GM23248 (cell line): Measurements from ENCODE around the gene TSEN34. TPM values are rescaled to one million over a fixed set of nuclear protein-coding genes. Genes with fewer than 3 reads are reported as not detected.
A peak's percentile ranks its signal among the peaks of the same experiment; 100 is the strongest.

Experiments
- DNase-seq: peaks from one replicate; pipeline ENCODE4 v3.0.0-alpha.2; 2015
- H2AFZ ChIP-seq: fragments of 200-600 bp; sonication (generic); 2 replicates; pipeline ENCODE4 v1.6.1; 2016; ENCODE audit warnings: antibody characterized with exemption
- H3F3A ChIP-seq: fragments of 200-600 bp; sonication (generic); 2 replicates; pipeline ENCODE4 v1.6.1; 2016; ENCODE audit warnings: mild to moderate bottlenecking, antibody characterized with exemption, mixed run types; ENCODE audit not compliant: insufficient read depth
- H3K27ac ChIP-seq: fragments of 200-600 bp; sonication (generic); 2 replicates; pipeline ENCODE4 v1.5.1; 2016; ENCODE audit warnings: mild to moderate bottlenecking
- H3K27me3 ChIP-seq: fragments of 200-600 bp; sonication (generic); replicated peaks from 2 replicates; pipeline ENCODE4 v1.6.1; 2016; ENCODE audit warnings: mild to moderate bottlenecking; ENCODE audit not compliant: insufficient read depth
- H3K36me3 ChIP-seq: fragments of 200-600 bp; sonication (generic); 2 replicates; pipeline ENCODE4 v1.6.1; 2016; ENCODE audit warnings: low read depth, mild to moderate bottlenecking
- H3K4me1 ChIP-seq: fragments of 200-600 bp; sonication (generic); 2 replicates; pipeline ENCODE4 v1.6.1; 2016; ENCODE audit warnings: mild to moderate bottlenecking; ENCODE audit not compliant: insufficient read depth
- H3K4me2 ChIP-seq: fragments of 200-600 bp; sonication (generic); one replicate; pipeline ENCODE4 v1.6.1; 2016; ENCODE audit warnings: mild to moderate bottlenecking; ENCODE audit not compliant: unreplicated experiment
- H3K4me3 ChIP-seq: fragments of 200-600 bp; sonication (generic); 2 replicates; pipeline ENCODE4 v1.5.1; 2016; ENCODE audit warnings: mild to moderate bottlenecking
- H3K79me2 ChIP-seq: fragments of 200-600 bp; sonication (generic); 2 replicates; pipeline ENCODE4 v1.6.1; 2016; ENCODE audit warnings: mild to moderate bottlenecking; ENCODE audit not compliant: insufficient read depth
- H3K9ac ChIP-seq: fragments of 200-600 bp; sonication (generic); 2 replicates; pipeline ENCODE4 v1.6.1; 2016; ENCODE audit warnings: mild to moderate bottlenecking
- H3K9me2 ChIP-seq: fragments of 200-600 bp; sonication (generic); 2 replicates; pipeline ENCODE4 v1.6.1; 2016; ENCODE audit warnings: mixed run types, mild to moderate bottlenecking, moderate library complexity; ENCODE audit not compliant: insufficient read depth
- H3K9me3 ChIP-seq: fragments of 200-600 bp; sonication (generic); one replicate; pipeline ENCODE4 v1.6.1; 2017; ENCODE audit warnings: low read depth
- H4K20me1 ChIP-seq: fragments of 200-600 bp; sonication (generic); 2 replicates; pipeline ENCODE4 v1.6.0; 2016; ENCODE audit not compliant: insufficient read depth
- EZH2 ChIP-seq: fragments of 200-600 bp; sonication (generic); IDR thresholded peaks from 2 replicates; pipeline ENCODE4 v1.6.1; 2018; ENCODE audit warnings: antibody characterized with exemption, mild to moderate bottlenecking; ENCODE audit not compliant: insufficient read depth, poor library complexity, severe bottlenecking
- EZH2phosphoT487 ChIP-seq: fragments of 200-600 bp; sonication (generic); IDR thresholded peaks from 2 replicates; pipeline ENCODE4 v1.6.1; 2018; ENCODE audit warnings: antibody characterized with exemption, moderate library complexity, mild to moderate bottlenecking, low read depth; ENCODE audit not compliant: insufficient read depth
- WGBS, 2 experiments: methylation state at CpG; one replicate each; pipeline ENCODE4 v1.1.6; 2015 to 2017; ENCODE audit warnings: low lambda C conversion rate in 2 of 2, low coverage in 1 of 2; ENCODE audit errors: missing lambda C conversion rate in 2 of 2; 5-methylcytosine and 5-hydroxymethylcytosine counted together
- in situ Hi-C: fragments of 300-500 bp; cut with MboI; formaldehyde crosslinking; loops from 2 replicates; pipeline ENCODE4 v1.15.0; 2020
- polyA plus RNA-seq: library from polyadenylated mRNA; unstranded; fragments of >200 nt; fragmentation: Nextera tagmentation; extraction: Ambion mirVana; gene quantifications from 2 replicates; pipeline ENCODE4 v1.2.1, GENCODE V29; 2016
- total RNA-seq: library from RNA; depleted of rRNA; stranded (reverse); fragments of >200 nt; shearing (Covaris generic); gene quantifications from 2 replicates; pipeline ENCODE4 v1.2.3, GENCODE V29; 2014

Gene TSEN34
- total and polyA plus RNA-seq, 2 experiments from 2014 or later: 90.0 to 105 TPM

DNA sequence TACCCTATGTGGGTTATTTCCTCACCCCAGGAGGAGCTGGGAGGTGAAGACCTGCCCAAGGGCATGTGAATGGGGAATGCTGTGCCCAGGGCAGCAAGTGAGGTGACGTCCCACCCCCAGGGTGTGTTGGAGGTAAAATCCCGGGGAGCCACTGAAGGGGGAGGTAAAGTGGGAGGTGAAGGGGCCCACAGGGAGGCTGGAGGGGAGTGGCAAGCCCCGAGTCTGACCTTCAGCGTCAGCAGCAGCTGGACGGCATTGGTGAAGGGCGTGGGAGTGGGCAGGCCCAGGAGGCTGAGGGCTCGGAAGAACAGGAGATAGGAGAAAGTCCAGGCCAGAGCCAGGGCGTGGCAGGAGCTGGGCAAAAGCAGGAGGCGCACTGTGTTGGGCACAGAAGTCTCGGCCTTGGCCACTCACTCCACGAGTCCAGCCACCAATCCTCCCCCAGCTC, 4.2 kb upstream of the TSEN34 start:
- Histone ChIP-seq H4K20me1 (no peaks in the 10 kb centered on the region), H3K4me3 (no peak overlapping the region), H2AFZ (no peak overlapping the region), H3K27me3 (no peaks in the 10 kb centered on the region), H3K27ac (no peak overlapping the region), H3K9me2 (no peaks in the 10 kb centered on the region), H3K4me2 (no peak overlapping the region), H3K36me3 (0 out of 2 replicates have a peak, but pooled peaks cover 7% of the 10 kb centered on the region), H3K79me2 (peaks cover 43% of the 10 kb centered on the region), H3K9ac (0 out of 2 replicates have a peak overlapping the region, but pooled peaks have one; percentile 4), H3F3A (peaks cover 3% of the 10 kb centered on the region), H3K4me1 (peaks cover 4% of the 10 kb centered on the region; the same call in 1 of the 2 replicates), H3K9me3 (no peaks in the 10 kb centered on the region)
- 93 to 94% methylated on average over 6 to 11 of the region's 11 CpGs for WGBS, 2 experiments
- DNase-seq: no peak
- in situ Hi-C loops: no loop called here
- TF ChIP-seq EZH2: no peak
- TF ChIP-seq EZH2phosphoT487: no peak

GRCh38 chr19:54188215-54188871, 2.8 kb upstream of the TSEN34 start:
- TF ChIP-seq EZH2: no peak
- no peak for TF ChIP-seq EZH2phosphoT487
- in situ Hi-C loops: no loop called here
- Histone ChIP-seq H3K36me3 (peaks cover 2% of the 10 kb centered on the region), H3K4me2 (peak overlapping the region; percentile 90), H3K4me1 (peaks cover 11% of the 10 kb centered on the region), H3K9ac (peak overlapping the region; percentile 90), H4K20me1 (no peaks in the 10 kb centered on the region), H3K27me3 (no peaks in the 10 kb centered on the region), H2AFZ (peak overlapping the region; percentile 80), H3K4me3 (peak overlapping the region; percentile 87), H3K27ac (peak overlapping the region; percentile 98), H3F3A (peaks cover 17% of the 10 kb centered on the region), H3K9me3 (no peaks in the 10 kb centered on the region), H3K79me2 (peaks cover 57% of the 10 kb centered on the region), H3K9me2 (no peaks in the 10 kb centered on the region)
- DNase-seq: peak; percentile 75
- WGBS, 2 experiments: 17 to 20% methylated on average over 12 of the region's 12 CpGs

GRCh38 chr19:54189145-54189734, 1.9 kb upstream of the TSEN34 start, which contains the start of gene MBOAT7:
Gene MBOAT7, minus strand, starts transcription at chr19:54189580. Its CDS starts 1,072 bp downstream, at chr19:54188508.
- WGBS, 2 experiments: 0 to 1% methylated on average over 48 to 64 of the region's 64 CpGs
- H3K9ac ChIP-seq: peak within 1 kb of the TSS; percentile 94
- no peak for DNase-seq

DNA sequence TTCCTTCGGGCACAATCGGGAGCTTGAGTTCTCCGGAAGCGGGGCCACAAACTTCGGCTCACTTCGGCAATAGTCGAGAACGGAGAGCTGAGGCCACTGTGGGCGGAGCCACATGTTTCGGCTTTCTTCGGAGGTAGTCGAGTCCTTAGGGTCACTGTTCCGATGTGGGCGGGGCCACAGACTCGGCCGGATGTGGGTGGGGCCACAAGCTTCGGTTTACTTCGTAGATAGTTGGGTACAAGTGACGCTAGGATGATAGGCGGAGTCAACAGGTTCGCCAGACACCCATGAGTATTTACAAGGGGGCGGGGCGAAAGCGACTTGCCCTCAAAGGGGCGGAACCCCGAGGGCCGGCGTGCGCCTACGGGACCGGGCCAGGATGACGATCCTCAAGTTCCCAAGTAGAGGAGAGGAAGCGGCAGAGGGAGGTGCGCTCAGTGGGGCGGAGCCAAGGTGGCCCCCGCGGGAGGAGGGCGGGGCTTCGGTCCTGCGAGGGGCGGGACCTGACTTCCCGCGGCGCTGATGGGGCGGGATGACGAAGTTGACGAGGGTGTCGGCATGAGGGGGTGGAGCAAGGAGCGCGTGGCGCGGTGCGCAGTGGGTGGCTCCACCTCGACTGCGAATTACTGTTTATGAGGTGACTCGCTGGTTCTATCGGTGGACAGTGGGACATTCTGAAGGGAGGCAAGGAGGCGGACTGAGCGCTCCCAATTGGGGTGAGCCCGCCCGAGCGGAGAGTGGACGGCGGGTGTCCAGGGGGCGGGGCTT, 1.2 kb upstream of the TSEN34 start:
- H3K4me3 ChIP-seq: peak overlapping the region; percentile 87
- WGBS, 2 experiments: 0 to 1% methylated on average over 38 to 65 of the region's 65 CpGs
- peak overlapping the region; percentile 94 for H3K9ac ChIP-seq
- H3K36me3 ChIP-seq: peaks cover 6% of the 10 kb centered on the region
- peaks cover 18% of the 10 kb centered on the region for H3F3A ChIP-seq
- H3K79me2 ChIP-seq: peaks cover 72% of the 10 kb centered on the region
- in situ Hi-C loops: no loop called here
- no peaks in the 10 kb centered on the region for H4K20me1 ChIP-seq
- H3K9me3 ChIP-seq: no peaks in the 10 kb centered on the region
- H3K27ac ChIP-seq: peak overlapping the region; percentile 98
- peaks cover 11% of the 10 kb centered on the region for H3K4me1 ChIP-seq
- H3K4me2 ChIP-seq: peak overlapping the region; percentile 59
- TF ChIP-seq EZH2phosphoT487 (no peak), EZH2 (no peak)
- H2AFZ ChIP-seq: peak overlapping the region; percentile 80
- H3K27me3 ChIP-seq: no peaks in the 10 kb centered on the region
- no peaks in the 10 kb centered on the region for H3K9me2 ChIP-seq
- peak; percentile 100 for DNase-seq

More at GRCh38 chr19:54189145-54189734, 1.9 kb upstream of the TSEN34 start, which contains the start of gene MBOAT7:
- Histone ChIP-seq H3K4me1 (peaks cover 11% of the 10 kb centered on the region), H3K79me2 (peaks cover 65% of the 10 kb centered on the region), H3K27me3 (no peaks in the 10 kb centered on the region), H2AFZ (peak within 1 kb of the TSS; percentile 80), H3K27ac (peak within 1 kb of the TSS; percentile 98), H3K36me3 (peaks cover 6% of the 10 kb centered on the region), H3F3A (peaks cover 18% of the 10 kb centered on the region), H3K4me3 (peak within 1 kb of the TSS; percentile 87), H3K9me2 (no peaks in the 10 kb centered on the region), H3K9me3 (no peaks in the 10 kb centered on the region), H4K20me1 (no peaks in the 10 kb centered on the region), H3K4me2 (peak within 1 kb of the TSS; percentile 90)
- in situ Hi-C loops: no loop called here
- TF ChIP-seq EZH2: no peak
- no peak for TF ChIP-seq EZH2phosphoT487
